Ascending aorta (tissue), 2 donors: ENCODE data around the gene TSNAX. TPM values are rescaled to one million over a fixed set of nuclear protein-coding genes. Genes with fewer than 3 reads are reported as not detected.
A peak's percentile ranks its signal among the peaks of the same experiment; 100 is the strongest.

Experiments
- DNase-seq, 2 donors: peaks; one replicate each; pipeline ENCODE4 v3.0.0-alpha.2; 2019; ENCODE audit warnings: low spot score in 2 of 2
- H3K27ac ChIP-seq, 2 donors: fragments of 200-600 bp; sonication (generic); one replicate each; pipeline ENCODE4 v1.5.1; 2016 to 2017; ENCODE audit warnings: mild to moderate bottlenecking in 1 of 2
- H3K27me3 ChIP-seq: fragments of 200-600 bp; sonication (generic); one replicate; pipeline ENCODE4 v1.5.1; 2017
- H3K36me3 ChIP-seq, 2 donors: fragments of 200-600 bp; sonication (generic); one replicate each; pipeline ENCODE4 v1.5.1; 2016
- H3K4me1 ChIP-seq, 2 donors: fragments of 200-600 bp; sonication (generic); one replicate each; pipeline ENCODE4 v1.5.1; 2016 to 2017; ENCODE audit warnings: mild to moderate bottlenecking in 1 of 2
- H3K4me3 ChIP-seq, 2 donors: fragments of 200-600 bp; sonication (generic); one replicate each; pipeline ENCODE4 v1.5.1; 2016 to 2017; ENCODE audit warnings: mild to moderate bottlenecking in 1 of 2
- H3K9me3 ChIP-seq, 2 donors: fragments of 200-600 bp; sonication (generic); one replicate each; pipeline ENCODE4 v1.5.1; 2016
- CTCF ChIP-seq, 3 experiments: fragments of 200-600 bp in 2 of 3; fragments of 450-650 bp in 1 of 3; sonication (generic) in 2 of 3; IDR thresholded peaks; one replicate each; pipeline ENCODE4 v1.5.1; 2016 to 2019; ENCODE audit warnings: antibody characterized with exemption in 3 of 3, mild to moderate bottlenecking in 1 of 3, moderate library complexity in 1 of 3
- intact Hi-C: fragments of 100-400 bp; cut with DNase I; formaldehyde crosslinking; loops from one replicate; pipeline ENCODE4 v1.15.1; 2023
- total RNA-seq: library from RNA; depleted of rRNA; stranded (reverse); fragments of >200 nt; gene quantifications from one replicate; pipeline ENCODE4 v1.1.0, GENCODE V29; 2016

TSNAX gene
- total RNA-seq, 1 donor from 2014 or later, result 15.0 TPM

DNA sequence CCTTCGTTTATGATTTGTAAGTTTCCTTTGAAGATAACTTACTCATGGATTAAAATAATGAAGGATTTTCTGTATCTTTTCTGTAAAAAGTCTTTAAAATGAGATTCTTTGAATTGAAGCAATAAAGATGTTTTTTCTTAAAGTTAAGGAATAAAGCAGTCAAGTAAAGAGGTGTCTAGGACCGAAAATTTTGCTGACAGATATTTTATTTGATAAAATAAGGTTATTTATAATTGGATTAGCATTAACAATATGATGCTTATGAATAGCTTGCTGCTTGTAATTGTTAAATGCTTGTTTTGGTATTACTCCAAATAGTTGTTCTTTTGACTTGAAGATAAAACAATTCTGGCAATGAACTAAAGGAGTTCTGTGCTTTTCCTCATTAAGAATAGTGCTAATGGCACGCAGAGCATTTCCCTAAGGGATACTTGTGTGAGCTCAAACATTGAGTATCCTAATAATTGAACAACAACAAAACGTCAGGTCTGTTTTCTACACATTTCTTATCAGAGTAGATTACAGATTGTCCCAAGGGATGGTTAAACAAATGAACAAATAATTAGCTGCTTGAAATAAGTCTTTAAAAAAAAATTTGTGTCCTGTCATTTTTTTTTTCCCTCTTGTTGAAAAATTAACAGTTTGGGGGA is 16.6 kb downstream of the TSNAX start:
- no peaks in the 10 kb centered on the region for H3K4me1 ChIP-seq
- DNase-seq, result no peak
- no peak for TF ChIP-seq CTCF (IDR thresholded peaks at IDR 0.05)
- no peak overlapping the region for H3K4me3 ChIP-seq
- H3K9me3 ChIP-seq, result no peaks in the 10 kb centered on the region
- peaks cover 10 to 43% of the 10 kb centered on the region in 2 donors for H3K36me3 ChIP-seq
- no peak overlapping the region for H3K27ac ChIP-seq
- no peaks in the 10 kb centered on the region for H3K27me3 ChIP-seq
- intact Hi-C loops, result no loop called here

DNA sequence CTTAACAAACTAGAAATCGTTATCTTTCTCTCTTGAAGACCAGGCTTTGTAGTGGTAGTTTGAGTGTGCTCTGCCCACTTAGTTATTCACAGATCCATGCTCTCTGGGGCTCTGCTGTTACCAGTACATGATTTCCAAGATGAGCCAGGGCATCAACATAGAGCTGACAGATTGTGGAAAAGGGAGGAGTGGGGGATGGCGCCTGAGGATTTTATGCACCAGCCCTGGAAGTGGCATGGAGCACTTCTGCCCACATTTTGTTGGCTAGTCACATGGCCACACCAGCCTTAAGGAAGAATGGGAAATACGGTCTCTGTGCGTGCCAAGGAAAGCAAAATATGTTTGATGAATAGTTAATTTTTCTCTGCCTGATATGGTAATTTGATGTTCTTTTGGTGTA is 18.2 kb downstream of the TSNAX start:
- Histone ChIP-seq H3K36me3 (peaks cover 7 to 34% of the 10 kb centered on the region in 2 donors), H3K27me3 (no peaks in the 10 kb centered on the region), H3K27ac (no peak overlapping the region), H3K9me3 (no peaks in the 10 kb centered on the region), H3K4me3 (no peak overlapping the region), H3K4me1 (no peaks in the 10 kb centered on the region)
- DNase-seq, result no peak
- TF ChIP-seq CTCF (IDR thresholded peaks at IDR 0.05), result no peak
- intact Hi-C loops, result no loop called here

GRCh38 chr1:231549733-231550447 is 21.4 kb downstream of the TSNAX start:
- H3K4me3 ChIP-seq, result no peak overlapping the region
- no peaks in the 10 kb centered on the region for H3K4me1 ChIP-seq
- H3K27ac ChIP-seq, result no peak overlapping the region
- no peaks in the 10 kb centered on the region for H3K27me3 ChIP-seq
- no peaks in the 10 kb centered on the region for H3K9me3 ChIP-seq
- no peak for DNase-seq
- no peak for TF ChIP-seq CTCF (IDR thresholded peaks at IDR 0.05)
- H3K36me3 ChIP-seq, result peaks cover 2 to 5% of the 10 kb centered on the region in 2 donors
- intact Hi-C loops, result no loop called here

DNA sequence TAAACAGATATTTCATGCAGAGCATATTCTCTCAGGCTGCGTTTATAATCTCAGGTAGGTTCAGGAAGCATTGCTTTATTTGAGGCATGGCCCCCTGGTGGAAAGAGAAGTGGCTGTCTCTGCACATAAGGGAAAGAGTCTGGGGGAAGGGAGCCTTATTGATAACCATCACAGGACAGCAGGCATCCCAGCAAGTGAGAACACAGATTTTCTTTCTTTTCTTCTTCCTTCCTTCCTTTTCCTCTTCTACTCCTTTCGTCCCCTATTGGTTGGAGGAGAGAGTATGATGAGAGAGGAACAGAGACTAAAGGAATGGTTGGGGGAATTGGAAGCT is 21.9 kb downstream of the TSNAX start:
- no peak for DNase-seq
- Histone ChIP-seq H3K4me3 (no peak overlapping the region), H3K4me1 (no peaks in the 10 kb centered on the region), H3K27ac (no peak overlapping the region), H3K36me3 (peaks cover 2 to 5% of the 10 kb centered on the region in 2 donors), H3K27me3 (no peaks in the 10 kb centered on the region), H3K9me3 (no peaks in the 10 kb centered on the region)
- intact Hi-C loops, result no loop called here
- peak in 1 of 3 experiments; percentile 7 for TF ChIP-seq CTCF (IDR thresholded peaks at IDR 0.05)

DNA sequence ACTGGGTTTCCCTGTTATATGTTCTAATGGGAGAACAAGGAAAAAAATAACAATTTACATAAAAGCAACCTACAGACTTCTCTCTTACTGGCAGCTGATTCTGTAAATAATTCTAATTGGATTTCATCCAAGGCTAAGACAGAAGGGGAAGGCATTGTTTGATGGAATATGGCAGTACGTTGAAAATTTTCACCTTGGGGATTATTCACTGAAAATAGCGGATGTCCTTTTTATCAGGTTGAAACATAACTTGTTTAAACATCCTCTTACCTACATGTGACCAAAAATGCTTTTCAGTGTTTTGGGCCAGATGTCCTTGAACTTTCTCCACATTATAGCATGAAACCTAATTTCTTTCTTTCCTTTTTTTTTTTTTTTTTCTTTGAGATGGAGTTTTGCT is 24.9 kb downstream of the TSNAX start:
- intact Hi-C loops, result no loop called here

More for the DNA sequence above, 24.9 kb downstream of the TSNAX start:
- Histone ChIP-seq H3K4me3 (no peak overlapping the region), H3K36me3 (peaks cover 0 to 5% of the 10 kb centered on the region in 2 donors), H3K27me3 (no peaks in the 10 kb centered on the region), H3K4me1 (no peaks in the 10 kb centered on the region), H3K27ac (no peak overlapping the region), H3K9me3 (no peaks in the 10 kb centered on the region)
- no peak for DNase-seq
- TF ChIP-seq CTCF (IDR thresholded peaks at IDR 0.05), result no peak
